EL (cell line): Measurements from ENCODE around the gene ABCC10.

ENCODE experiments used
- DNase-seq: peaks from one replicate; pipeline ENCODE4 v3.0.0-alpha.2; 2016

ABCC10 gene

DNA sequence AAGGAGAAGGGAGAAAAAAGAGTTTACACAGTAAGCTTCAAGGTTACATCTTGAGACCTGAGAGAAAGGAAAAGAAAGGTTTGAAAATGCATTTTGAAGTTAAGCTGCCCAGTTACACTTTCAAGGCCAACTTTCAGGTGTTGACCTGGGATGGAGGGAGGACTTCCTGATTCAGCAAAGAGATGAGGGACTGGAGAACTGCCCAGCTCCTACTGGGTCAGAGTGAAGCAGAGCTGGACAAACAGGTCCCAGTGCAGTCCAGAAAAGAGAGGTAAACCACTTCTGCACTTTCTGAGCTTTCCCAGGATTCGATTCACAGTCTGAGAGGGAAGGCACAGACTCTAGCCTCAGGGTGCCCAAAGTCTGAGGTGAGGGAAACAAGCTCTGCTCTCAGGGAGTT is 44.1 kb downstream of the ABCC10 start:
- DNase-seq, result no peak

DNA sequence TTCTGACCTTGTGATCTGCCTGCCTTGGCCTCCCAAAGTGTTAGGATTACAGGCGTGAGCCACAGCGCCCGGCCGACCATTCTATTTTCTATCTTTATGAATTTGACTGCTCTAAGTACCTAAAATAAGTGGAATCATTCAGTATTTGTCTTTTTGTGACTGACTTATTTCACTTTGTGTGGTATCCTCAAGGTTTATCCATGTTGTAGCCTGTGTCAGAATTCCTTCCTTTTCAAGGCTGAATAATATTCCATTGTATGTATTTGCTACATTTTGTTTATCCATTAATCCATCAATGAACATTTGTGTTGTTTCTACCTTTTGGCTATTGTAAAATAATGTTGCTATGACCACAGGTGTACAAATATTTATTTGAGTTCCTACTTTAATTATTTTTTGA is 45.2 kb downstream of the ABCC10 start:
- DNase-seq, result no peak

DNA sequence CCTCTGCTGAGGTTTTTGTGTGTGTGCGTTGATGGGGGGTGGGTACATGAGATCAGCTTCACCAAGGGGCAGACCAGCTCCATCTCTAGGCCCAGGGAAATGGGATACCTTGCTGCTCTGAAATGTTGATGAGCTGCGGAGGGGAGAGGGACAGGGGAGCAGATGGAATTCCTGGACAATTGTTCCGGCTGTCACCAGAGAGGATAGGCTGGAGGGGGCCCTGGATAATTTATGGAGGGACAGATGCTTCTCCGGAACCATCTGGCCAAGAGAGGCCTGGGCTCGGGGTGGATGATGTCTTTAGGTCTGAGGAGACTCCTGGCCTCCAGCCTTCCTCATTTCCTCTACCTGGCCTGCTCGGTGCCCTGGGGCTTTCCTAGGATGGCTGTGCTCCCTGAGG is 48.2 kb downstream of the ABCC10 start:
- no peak for DNase-seq

GRCh38 chr6:43476746-43477145 is 49.4 kb downstream of the ABCC10 start:
- no peak for DNase-seq

GRCh38 chr6:43477235-43478007 is 50.1 kb downstream of the ABCC10 start, which contains the start of gene TJAP1:
Gene TJAP1 (plus strand): TSS chr6:43477570. CDS start chr6:43499002, 21,432 bp downstream.
- peak; percentile 90 for DNase-seq

DNA sequence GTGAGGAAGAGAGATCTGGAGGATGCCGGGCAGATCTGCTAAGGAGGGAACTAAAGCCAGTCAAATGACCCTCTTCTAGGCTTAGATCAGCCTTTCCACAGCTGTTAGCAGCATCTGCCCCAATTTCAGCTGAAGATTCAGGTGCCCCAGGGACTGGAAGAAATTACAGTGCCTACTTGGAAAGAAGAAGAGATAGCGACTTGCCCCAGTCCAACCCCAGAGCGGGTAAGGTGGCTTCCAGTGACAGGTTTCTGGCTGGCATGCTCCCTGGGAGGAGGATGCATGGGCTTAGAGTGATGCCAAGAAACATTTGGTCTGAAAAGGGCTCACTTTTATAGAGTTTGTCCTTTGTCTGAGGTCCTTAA is 50.6 kb downstream of the ABCC10 start:
- DNase-seq, result no peak

- no peak for DNase-seq
These were observed 53.7 kb downstream of the ABCC10 start for GRCh38 chr6:43481075-43481474.

DNA sequence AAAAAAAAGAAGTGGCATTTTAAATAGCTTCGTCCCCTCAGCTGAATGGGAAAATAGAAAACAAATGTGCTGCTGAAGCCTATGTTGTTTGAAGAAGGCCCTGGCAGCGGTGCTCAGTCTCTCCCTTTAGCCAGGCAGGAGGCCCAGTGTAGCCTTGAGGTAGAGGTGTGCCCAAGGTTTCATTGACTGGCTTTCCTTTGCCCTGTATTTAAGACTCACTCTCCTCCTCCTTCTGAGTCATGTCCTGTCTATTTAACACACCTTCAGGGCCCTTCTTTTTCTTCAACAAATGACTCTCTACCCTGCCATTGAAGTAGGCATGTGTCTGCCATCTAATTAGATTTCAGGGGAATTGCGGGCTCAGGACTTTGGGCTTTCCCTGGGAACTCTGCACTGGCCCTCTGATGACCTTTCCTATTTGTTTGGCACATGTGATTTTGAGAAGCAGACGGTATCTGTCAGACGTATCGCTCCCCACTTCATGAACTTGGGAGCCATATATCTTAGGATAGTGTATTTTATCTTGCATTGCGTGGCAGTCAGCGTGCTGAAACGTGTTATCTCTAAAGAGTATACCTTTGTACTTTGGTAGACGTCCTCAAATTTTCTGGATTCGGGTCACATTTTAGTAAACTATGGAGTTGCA is 54.4 kb downstream of the ABCC10 start:
- DNase-seq, result no peak

GRCh38 chr6:43488667-43489276 is 61.4 kb downstream of the ABCC10 start:
- peak; percentile 73 for DNase-seq

GRCh38 chr6:43489277-43490072 is 62.1 kb downstream of the ABCC10 start:
- no peak for DNase-seq

GRCh38 chr6:43490523-43490939 is 63.2 kb downstream of the ABCC10 start:
- DNase-seq, result no peak

- DNase-seq, result peak; percentile 89
These were observed 64.7 kb downstream of the ABCC10 start for GRCh38 chr6:43491750-43492661.

GRCh38 chr6:43492673-43493072 is 65.3 kb downstream of the ABCC10 start:
- DNase-seq, result peak; percentile 49

- DNase-seq, result no peak
These were observed 65.9 kb downstream of the ABCC10 start for GRCh38 chr6:43493230-43493629.

DNA sequence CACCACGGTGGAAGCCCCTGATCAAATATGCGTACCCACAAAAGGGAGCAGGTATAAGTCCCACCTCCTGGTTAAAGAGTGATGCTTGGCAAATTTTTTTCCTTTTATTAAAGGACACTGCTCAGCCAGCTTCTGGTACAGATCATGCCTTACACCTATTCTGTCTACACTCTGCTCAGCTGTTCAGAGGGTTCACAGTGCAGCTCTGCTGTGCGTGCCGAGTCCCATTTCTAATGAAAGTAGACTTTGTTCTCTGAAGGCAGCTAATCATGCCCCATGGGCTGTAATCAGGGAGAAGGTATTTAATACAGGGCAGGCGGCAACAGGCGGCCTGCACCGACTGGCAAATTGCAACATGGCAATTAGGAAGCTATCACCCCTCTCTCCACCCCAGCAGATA is 66.5 kb downstream of the ABCC10 start:
- DNase-seq, result no peak

DNA sequence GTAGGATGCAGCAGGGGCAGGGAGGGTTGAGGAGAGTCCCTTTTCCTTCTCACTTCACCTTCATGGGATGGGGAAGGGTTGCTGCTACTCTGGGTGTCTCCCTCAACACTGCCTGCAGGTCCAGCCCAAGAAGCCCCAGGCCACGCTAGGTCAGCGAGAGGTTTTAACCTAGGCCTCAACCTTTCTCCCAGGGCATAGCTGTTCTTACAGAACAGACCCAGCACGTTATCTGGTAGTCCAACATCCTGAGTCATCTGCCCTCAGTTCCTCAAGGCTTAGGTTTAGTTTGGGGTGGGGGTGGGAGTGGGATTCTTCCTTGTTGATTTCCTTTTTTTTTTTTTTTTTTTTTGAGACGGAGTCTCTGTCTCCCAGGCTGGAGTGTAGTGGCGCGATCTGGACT is 67.0 kb downstream of the ABCC10 start:
- DNase-seq, result no peak

- DNase-seq, result no peak
These were observed 67.4 kb downstream of the ABCC10 start for GRCh38 chr6:43494766-43495165.

GRCh38 chr6:43495409-43495941 is 68.1 kb downstream of the ABCC10 start:
- peak; percentile 77 for DNase-seq

GRCh38 chr6:43496370-43497128 is 69.2 kb downstream of the ABCC10 start:
- DNase-seq, result peak; percentile 87

GRCh38 chr6:43497129-43497396 is 69.7 kb downstream of the ABCC10 start:
- no peak for DNase-seq

DNA sequence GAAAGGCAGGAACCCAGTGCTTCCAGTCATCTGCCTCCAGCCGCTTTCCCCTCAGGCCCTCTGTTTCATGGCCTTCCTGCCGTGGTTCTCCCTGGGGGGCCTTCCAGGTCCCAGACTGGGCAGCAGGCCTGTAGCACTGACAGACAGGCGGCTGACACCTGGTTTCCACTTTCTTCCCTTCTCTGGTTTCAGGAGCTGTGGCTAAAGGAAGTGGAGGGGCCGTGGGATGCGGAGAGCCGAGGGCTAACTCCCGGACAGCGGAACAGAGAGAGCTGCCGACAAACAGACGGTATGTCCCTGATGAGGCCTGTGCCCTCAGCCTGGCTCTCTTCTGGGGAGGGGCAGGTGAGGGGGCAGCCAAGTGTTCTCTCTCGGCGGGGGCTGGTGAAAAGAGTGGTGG is 70.3 kb downstream of the ABCC10 start:
- DNase-seq, result no peak
